Tibial nerve (tissue), 4 donors: ENCODE data around the gene HYPK. TPM values are rescaled to one million over a fixed set of nuclear protein-coding genes. Genes with fewer than 3 reads are reported as not detected.
A peak's percentile ranks its signal among the peaks of the same experiment; 100 is the strongest.

ENCODE experiments used
- DNase-seq, 2 donors: peaks; one replicate each; pipeline ENCODE4 v3.0.0-alpha.2; 2019; ENCODE audit warnings: low spot score in 2 of 2
- H3K27ac ChIP-seq, 4 donors: fragments of 200-600 bp; sonication (generic) in 3 of 4; one replicate each; pipeline ENCODE4 v1.5.1; 2017 to 2019; ENCODE audit warnings: mild to moderate bottlenecking in 1 of 4
- H3K27me3 ChIP-seq, 2 donors: fragments of 200-600 bp; sonication (generic) in 1 of 2; one replicate each; pipeline versions ENCODE4 v1.5.1 to v1.6.0; 2017 to 2019
- H3K36me3 ChIP-seq, 3 donors: fragments of 200-600 bp; sonication (generic); one replicate each; pipeline ENCODE4 v1.5.1; 2018 to 2019
- H3K4me1 ChIP-seq, 4 donors: fragments of 200-600 bp; sonication (generic) in 3 of 4; one replicate each; pipeline ENCODE4 v1.5.1; 2017 to 2019
- H3K4me3 ChIP-seq, 4 donors: fragments of 200-600 bp; sonication (generic) in 3 of 4; one replicate each; pipeline ENCODE4 v1.5.1; 2017 to 2019; ENCODE audit warnings: mild to moderate bottlenecking in 1 of 4, moderate library complexity in 1 of 4
- H3K9me3 ChIP-seq, 4 donors: fragments of 200-600 bp; sonication (generic) in 3 of 4; one replicate each; pipeline ENCODE4 v1.5.1; 2017 to 2019
- CTCF ChIP-seq, 5 experiments: fragments of 200-600 bp in 3 of 5; fragments of 450-650 bp in 2 of 5; sonication (generic) in 3 of 5; IDR thresholded peaks; one replicate each; pipeline ENCODE4 v1.5.1; 2016 to 2019; ENCODE audit warnings: antibody characterized with exemption in 5 of 5, mild to moderate bottlenecking in 3 of 5, moderate library complexity in 2 of 5
- EP300 ChIP-seq, 2 donors: sonication (generic); formaldehyde crosslinking; IDR thresholded peaks; one replicate each; pipeline ENCODE4 v1.6.1; 2017; ENCODE audit warnings: antibody characterized with exemption in 2 of 2, mild to moderate bottlenecking in 1 of 2
- POLR2A ChIP-seq, 2 donors: fragments of 450-650 bp; IDR thresholded peaks; one replicate each; pipeline ENCODE4 v1.6.1; 2017; ENCODE audit warnings: antibody characterized with exemption in 2 of 2, mild to moderate bottlenecking in 2 of 2, moderate library complexity in 2 of 2
- WGBS, 2 donors: methylation state at CpG; one replicate each; pipeline ENCODE4 v1.1.5; 2018; 5-methylcytosine and 5-hydroxymethylcytosine counted together
- total RNA-seq, 4 donors: library from RNA; depleted of rRNA; stranded (reverse); fragments of >200 nt; gene quantifications; one replicate each; pipeline ENCODE4 v1.1.0, GENCODE V29; 2016

HYPK gene
- total RNA-seq, 4 donors from 2014 or later = 7.5 to 27.6 (median 12.1) TPM

DNA sequence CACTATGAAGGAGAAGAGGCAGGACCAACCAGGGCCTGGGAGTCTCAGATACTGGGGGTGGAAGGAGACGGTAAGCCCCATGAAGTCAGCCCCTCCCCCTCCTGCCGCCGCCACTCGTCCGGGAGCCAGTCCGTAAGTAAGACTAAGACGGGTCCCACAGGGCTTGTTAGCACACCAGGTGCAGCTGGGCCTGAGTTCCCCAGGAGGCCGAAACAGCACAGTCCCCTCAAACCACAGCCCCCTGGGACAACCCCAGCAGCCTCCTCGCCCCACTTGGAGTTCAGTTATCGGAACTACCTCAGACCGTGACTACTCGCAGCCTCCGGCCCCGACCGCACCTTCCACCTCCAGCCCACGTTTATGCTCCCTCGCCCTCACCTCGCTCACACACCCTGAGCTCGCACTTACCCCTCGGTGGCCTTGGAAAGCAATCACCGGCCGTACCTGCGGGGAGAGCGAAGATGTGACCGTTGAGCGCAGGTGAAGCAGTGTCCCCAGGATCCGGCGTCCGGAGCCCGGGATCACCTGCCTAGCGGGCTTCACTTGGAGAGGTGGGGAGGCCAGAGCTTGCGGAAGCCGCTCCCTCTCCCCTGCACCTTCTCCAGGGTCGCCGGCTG lies 24.2 kb upstream of the HYPK start:
- peak overlapping the region; percentile 51 to 73 (median 62) for H3K4me3 ChIP-seq
- no peak for DNase-seq
- no peak for TF ChIP-seq EP300 (IDR thresholded peaks at IDR 0.05)
- no peak for TF ChIP-seq CTCF (IDR thresholded peaks at IDR 0.05)
- no peak for TF ChIP-seq POLR2A (IDR thresholded peaks at IDR 0.05)
- peaks cover 0 to 23% (median 10%) of the 10 kb centered on the region in 4 donors for H3K4me1 ChIP-seq
- peak overlapping the region; percentile 75 to 96 (median 92) for H3K27ac ChIP-seq
- H3K9me3 ChIP-seq = no peaks in the 10 kb centered on the region
- WGBS, 2 donors = 30 to 49% methylated on average over 6 to 30 of the region's 35 CpGs
- H3K36me3 ChIP-seq = peaks cover 0 to 30% (median 8%) of the 10 kb centered on the region in 3 donors
- H3K27me3 ChIP-seq = no peaks in the 10 kb centered on the region

DNA sequence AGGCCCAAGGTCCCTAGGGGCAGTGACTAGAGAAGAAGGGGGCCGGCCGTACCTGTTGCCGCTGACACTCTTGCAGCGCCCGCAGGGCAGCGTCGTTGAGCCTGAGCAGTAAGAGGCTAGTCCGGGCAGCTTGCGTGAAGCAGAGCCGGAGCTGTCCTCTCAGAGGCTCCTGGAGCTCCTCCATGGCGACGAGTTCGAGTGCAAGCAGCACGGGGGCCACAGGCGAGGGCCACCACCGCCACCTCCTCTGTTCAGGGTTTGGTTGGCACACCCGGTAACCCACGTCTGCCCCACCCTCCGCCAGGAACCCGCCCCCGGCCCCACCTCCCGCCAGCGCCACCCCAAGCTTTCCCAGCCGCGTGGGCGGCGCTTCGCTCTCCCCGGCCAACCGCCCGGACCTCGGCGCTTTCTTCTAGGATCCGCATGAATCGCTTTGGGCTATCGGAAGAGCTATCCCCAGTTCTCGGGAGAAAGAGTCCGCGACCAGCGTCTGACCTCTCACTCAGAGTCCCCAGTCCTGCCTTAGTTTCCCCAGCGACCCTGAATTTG lies 23.6 kb upstream of the HYPK start, which contains the start of gene ELL3:
Gene ELL3, minus strand, starts transcription at position 249 of the 549 bp plus-strand sequence. Its CDS starts 65 bp downstream, at position 184.
- peak in 1 of 2 donors; percentile 75 for TF ChIP-seq EP300 (IDR thresholded peaks at IDR 0.05)
- no peak for TF ChIP-seq CTCF (IDR thresholded peaks at IDR 0.05)
- peak in 1 of 2 donors; percentile 56 for TF ChIP-seq POLR2A (IDR thresholded peaks at IDR 0.05)
- Histone ChIP-seq H3K27ac (peak within 1 kb of the TSS; percentile 75 to 96 (median 92)), H3K4me1 (peaks cover 0 to 23% (median 10%) of the 10 kb centered on the region in 4 donors), H3K36me3 (peaks cover 0 to 25% (median 2%) of the 10 kb centered on the region in 3 donors), H3K27me3 (no peaks in the 10 kb centered on the region), H3K4me3 (peak within 1 kb of the TSS; percentile 51 to 73 (median 62)), H3K9me3 (no peaks in the 10 kb centered on the region)
- peak; percentile 61 to 68 for DNase-seq
- WGBS, 2 donors = 0 to 3% methylated on average over 15 to 41 of the region's 41 CpGs

GRCh38 chr15:43777267-43777914 lies 23.0 kb upstream of the HYPK start:
- H3K4me1 ChIP-seq = peaks cover 0 to 23% (median 10%) of the 10 kb centered on the region in 4 donors
- H3K27me3 ChIP-seq = no peaks in the 10 kb centered on the region
- peak; percentile 70 to 78 for DNase-seq
- TF ChIP-seq POLR2A (IDR thresholded peaks at IDR 0.05) (peak in 1 of 2 donors; percentile 9), EP300 (IDR thresholded peaks at IDR 0.05) (peak; percentile 26 to 66), CTCF (IDR thresholded peaks at IDR 0.05) (peak; percentile 74 to 93 (median 89))
- 2 to 4% methylated on average over 31 of the region's 31 CpGs for WGBS, 2 donors
- H3K4me3 ChIP-seq = peak overlapping the region; percentile 51 to 73 (median 62)
- peak overlapping the region; percentile 75 to 96 (median 92) for H3K27ac ChIP-seq
- H3K36me3 ChIP-seq = peaks cover 0 to 19% (median 0%) of the 10 kb centered on the region in 3 donors
- H3K9me3 ChIP-seq = no peaks in the 10 kb centered on the region

DNA sequence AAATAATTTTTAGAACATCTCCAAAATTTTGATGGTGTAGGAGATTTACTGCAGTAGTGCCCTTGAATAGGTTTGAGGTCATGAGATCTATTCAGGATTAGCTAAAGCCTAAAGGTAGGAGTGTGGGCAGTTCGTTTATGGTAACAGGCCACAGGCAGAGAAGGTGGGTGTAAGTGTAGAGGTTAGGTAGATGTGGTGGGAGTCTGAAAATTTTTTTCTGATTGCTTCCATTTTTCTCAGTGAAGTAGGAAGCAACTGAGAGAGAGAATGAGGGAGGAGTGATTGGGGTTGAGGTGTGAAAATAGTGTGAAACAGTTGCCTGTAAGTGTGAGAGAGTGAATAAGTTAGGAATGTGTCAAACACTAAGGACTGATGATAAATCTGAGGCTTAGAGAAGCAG lies 21.4 kb upstream of the HYPK start:
- no peak for DNase-seq
- 85 to 97% methylated on average over 1 of the region's 1 CpG for WGBS, 2 donors
- H3K4me1 ChIP-seq = peaks cover 0 to 23% (median 10%) of the 10 kb centered on the region in 4 donors
- H3K36me3 ChIP-seq = peaks cover 0 to 4% (median 0%) of the 10 kb centered on the region in 3 donors
- H3K9me3 ChIP-seq = no peaks in the 10 kb centered on the region
- H3K27ac ChIP-seq = no peak overlapping the region
- no peak overlapping the region for H3K4me3 ChIP-seq
- no peaks in the 10 kb centered on the region for H3K27me3 ChIP-seq
- TF ChIP-seq POLR2A (IDR thresholded peaks at IDR 0.05) (no peak), CTCF (IDR thresholded peaks at IDR 0.05) (no peak)
